H1 (cell line): ENCODE data around the gene LRRC37B. TPM values are rescaled to one million over a fixed set of nuclear protein-coding genes. Genes with fewer than 3 reads are reported as not detected.
"Not testable (repeated sequence)": the region's sequence is repeated elsewhere in the genome, so short reads cannot be mapped to it uniquely, and the experiment has no call there.

Experiments
- CTCF ChIA-PET: fragments of 300-600 bp; sonication (Branson Sonifier 250); formaldehyde crosslinking; loops from one replicate; lab custom pipeline; 2021; ENCODE audit not compliant: partially characterized antibody; lab: Charles Lee
- POLR2A ChIA-PET: fragments of 300-600 bp; sonication (Branson Sonifier 250); formaldehyde crosslinking; loops from one replicate; lab custom pipeline; 2021; ENCODE audit warnings: inconsistent platforms; ENCODE audit not compliant: partially characterized antibody; lab: Charles Lee
- DNase-seq, 2 experiments: peaks; one replicate each; pipeline versions ENCODE4 v3.0.0 to v3.0.0-alpha.2; 2010 to 2022; ENCODE audit warnings: low spot score in 2 of 2, low read depth in 1 of 2, mixed read lengths in 1 of 2
- FAIRE-seq: peaks from 2 replicates; lab custom pipeline; 2011; peaks lifted over from hg19 to GRCh38; lab: Jason Lieb, UNC
- H2AFZ ChIP-seq: 2 replicates; pipeline ENCODE4 v1.8.1; 2012; ENCODE audit warnings: low read length, inconsistent platforms
- H2AK5ac ChIP-seq: 2 replicates; pipeline ENCODE4 v1.6.1; 2013; ENCODE audit warnings: low read depth, low read length
- H2BK120ac ChIP-seq: replicated peaks from 2 replicates; pipeline ENCODE3; 2013; ENCODE audit warnings: low read depth, low read length, inconsistent platforms
- H2BK12ac ChIP-seq: 2 replicates; pipeline ENCODE4 v1.6.1; 2013; ENCODE audit warnings: low read depth, low read length
- H2BK15ac ChIP-seq: 2 replicates; pipeline ENCODE4 v1.6.1; 2013; ENCODE audit warnings: low read length
- H2BK20ac ChIP-seq: 2 replicates; pipeline ENCODE4 v1.6.1; 2013; ENCODE audit warnings: low read length
- H2BK5ac ChIP-seq: 2 replicates; pipeline ENCODE4 v1.6.1; 2013; ENCODE audit warnings: low read depth, low read length
- H3K14ac ChIP-seq: 2 replicates; pipeline ENCODE4 v1.6.1; 2013; ENCODE audit warnings: inconsistent platforms; ENCODE audit not compliant: insufficient read length
- H3K18ac ChIP-seq: 2 replicates; pipeline ENCODE4 v1.6.1; 2013; ENCODE audit warnings: low read length; ENCODE audit errors: extremely low read depth
- H3K23ac ChIP-seq: 2 replicates; pipeline ENCODE4 v1.6.1; 2013; ENCODE audit warnings: inconsistent platforms; ENCODE audit not compliant: insufficient read length
- H3K23me2 ChIP-seq: 2 replicates; pipeline ENCODE4 v1.6.1; 2013; ENCODE audit warnings: low read depth, low read length
- H3K27ac ChIP-seq: 2 replicates; pipeline ENCODE4 v1.6.1; 2011; ENCODE audit warnings: low read depth, low read length, inconsistent platforms
- H3K27me3 ChIP-seq, 4 experiments: replicated peaks in 1 of 4; 1 replicate in 1 of 4; 2 replicates in 3 of 4; pipeline versions ENCODE4 v1.6.1 to v1.8.1; 2011 to 2013; ENCODE audit warnings: low read length in 3 of 4, mild to moderate bottlenecking in 3 of 4, inconsistent platforms in 2 of 4, mixed read lengths in 2 of 4, moderate library complexity in 1 of 4; ENCODE audit not compliant: control insufficient read depth in 3 of 4, insufficient read depth in 3 of 4; ENCODE audit errors: extremely low read depth in 1 of 4
- H3K36me3 ChIP-seq, 4 experiments: 2 replicates each; pipeline versions ENCODE4 v1.6.1 to v1.8.1; 2011 to 2013; ENCODE audit warnings: mild to moderate bottlenecking in 4 of 4, low read length in 3 of 4, moderate library complexity in 2 of 4, control low read depth in 1 of 4, inconsistent platforms in 1 of 4; ENCODE audit not compliant: insufficient read depth in 4 of 4, control insufficient read depth in 2 of 4
- H3K4ac ChIP-seq: replicated peaks from 2 replicates; pipeline ENCODE3; 2013; ENCODE audit warnings: low read length, low read depth, mixed read lengths, inconsistent platforms; ENCODE audit not compliant: insufficient read length
- H3K4me1 ChIP-seq, 4 experiments: replicated peaks in 1 of 4; 1 replicate in 1 of 4; 2 replicates in 3 of 4; pipeline versions ENCODE4 v1.6.1 to v1.8.1; 2011 to 2013; ENCODE audit warnings: low read length in 3 of 4, inconsistent platforms in 2 of 4, mixed read lengths in 1 of 4; ENCODE audit not compliant: insufficient read depth in 4 of 4, control insufficient read depth in 3 of 4
- H3K4me2 ChIP-seq, 2 experiments: 2 replicates each; pipeline versions ENCODE4 v1.6.1 to v1.8.1; 2011 to 2013; ENCODE audit warnings: low read depth in 2 of 2, low read length in 2 of 2, control low read depth in 1 of 2, inconsistent platforms in 1 of 2, mild to moderate bottlenecking in 1 of 2; ENCODE audit not compliant: insufficient read depth in 1 of 2
- H3K4me3 ChIP-seq, 4 experiments: fragments of 200-600, 300-600 bp in 1 of 4; sonication (generic), shearing (Covaris generic), sonication (Bioruptor Twin) in 1 of 4; 2 replicates each; pipeline versions ENCODE4 v1.5.1 to v1.8.1; 2011 to 2016; ENCODE audit warnings: low read length in 4 of 4, low read depth in 3 of 4, control low read depth in 2 of 4, inconsistent platforms in 2 of 4, mild to moderate bottlenecking in 2 of 4, mixed read lengths in 1 of 4, moderate library complexity in 1 of 4; ENCODE audit not compliant: insufficient read depth in 2 of 4; ENCODE audit errors: extremely low read depth in 1 of 4
- H3K56ac ChIP-seq: replicated peaks from 2 replicates; pipeline ENCODE3; 2013; ENCODE audit warnings: low read depth, mild to moderate bottlenecking, mixed read lengths, low read length, inconsistent platforms; ENCODE audit not compliant: insufficient read length
- H3K79me1 ChIP-seq: 2 replicates; pipeline ENCODE4 v1.6.1; 2013; ENCODE audit warnings: low read depth, low read length, control low read depth
- H3K79me2 ChIP-seq, 2 experiments: 2 replicates each; pipeline versions ENCODE4 v1.6.1 to v1.8.1; 2012 to 2013; ENCODE audit warnings: low read length in 2 of 2, mild to moderate bottlenecking in 2 of 2, inconsistent platforms in 1 of 2; ENCODE audit not compliant: insufficient read depth in 2 of 2, control insufficient read depth in 1 of 2
- H3K9ac ChIP-seq, 4 experiments: replicated peaks in 1 of 4; 1 replicate in 1 of 4; 2 replicates in 3 of 4; pipeline versions ENCODE4 v1.6.1 to v1.8.1; 2011 to 2013; ENCODE audit warnings: low read depth in 3 of 4, low read length in 3 of 4, control low read depth in 2 of 4, mild to moderate bottlenecking in 2 of 4, moderate library complexity in 2 of 4, inconsistent platforms in 1 of 4; ENCODE audit errors: extremely low read depth in 1 of 4
- H3K9me3 ChIP-seq, 2 experiments: 2 replicates each; pipeline versions ENCODE4 v1.6.1 to v1.8.1; 2012 to 2013; ENCODE audit warnings: mild to moderate bottlenecking in 2 of 2, moderate library complexity in 2 of 2, control low read depth in 1 of 2, inconsistent platforms in 1 of 2, low read depth in 1 of 2, low read length in 1 of 2, mixed read lengths in 1 of 2; ENCODE audit not compliant: insufficient read depth in 2 of 2
- H4K20me1 ChIP-seq, 2 experiments: replicated peaks in 1 of 2; 2 replicates each; pipeline versions ENCODE3 to v1.8.1; 2011 to 2013; ENCODE audit warnings: inconsistent platforms in 2 of 2, low read length in 2 of 2, mild to moderate bottlenecking in 1 of 2; ENCODE audit not compliant: insufficient read depth in 2 of 2, control insufficient read depth in 1 of 2
- H4K5ac ChIP-seq: 2 replicates; pipeline ENCODE4 v1.6.1; 2013; ENCODE audit warnings: low read length, low read depth, mixed read lengths, inconsistent platforms; ENCODE audit not compliant: insufficient read length
- H4K8ac ChIP-seq: 2 replicates; pipeline ENCODE4 v1.8.0; 2013; ENCODE audit warnings: mild to moderate bottlenecking, moderate library complexity, low read length, inconsistent platforms; ENCODE audit not compliant: insufficient read depth; ENCODE audit errors: extremely low read depth
- H4K91ac ChIP-seq: replicated peaks from 2 replicates; pipeline ENCODE3; 2013; ENCODE audit warnings: low read length, mixed read lengths, inconsistent platforms; ENCODE audit not compliant: insufficient read length
- WGBS, 2 experiments: shearing (Covaris generic) in 1 of 2; methylation state at CpG; one replicate each; pipeline versions ENCODE4 v1.1.6 to v1.1.7; 2013 to 2015; ENCODE audit warnings: low lambda C conversion rate in 2 of 2, mixed read lengths in 2 of 2, inconsistent platforms in 1 of 2, low coverage in 1 of 2, missing lambda C conversion rate in 1 of 2; ENCODE audit not compliant: insufficient replicate concordance in 2 of 2, insufficient coverage in 1 of 2, insufficient read length in 1 of 2; ENCODE audit errors: extremely low coverage in 1 of 2, missing lambda C conversion rate in 1 of 2; 5-methylcytosine and 5-hydroxymethylcytosine counted together
- polyA plus RNA-seq, 7 experiments: library from polyadenylated mRNA; depleted of rRNA in 3 of 7; stranded (reverse) in 5 of 7; unstranded in 2 of 7; fragments of >200 nt in 5 of 7; fragments of 200-250 nt in 2 of 7; gene quantifications; 1 replicate in 5 of 7; 2 replicates in 1 of 7; 4 replicates in 1 of 7; pipeline versions ENCODE4 v1.2.1 to v1.2.3, GENCODE V29; 2011 to 2013; ENCODE audit warnings: missing spikeins in 2 of 7, mixed read lengths in 2 of 7
- total RNA-seq: library from RNA; stranded (reverse); fragmentation: NEBNext Ultra II Directional; extraction: Animal tissue kit (Norgen Biotek cat#: 25700); gene quantifications from 2 replicates; pipeline ENCODE4 v1.2.1, GENCODE V29; 2021

LRRC37B gene
- total and polyA plus RNA-seq, 2 of the 8 experiments (the other 6 are each of a cell fraction or from before 2014, with no cell fraction given), result 16.0 to 19.0 TPM

DNA sequence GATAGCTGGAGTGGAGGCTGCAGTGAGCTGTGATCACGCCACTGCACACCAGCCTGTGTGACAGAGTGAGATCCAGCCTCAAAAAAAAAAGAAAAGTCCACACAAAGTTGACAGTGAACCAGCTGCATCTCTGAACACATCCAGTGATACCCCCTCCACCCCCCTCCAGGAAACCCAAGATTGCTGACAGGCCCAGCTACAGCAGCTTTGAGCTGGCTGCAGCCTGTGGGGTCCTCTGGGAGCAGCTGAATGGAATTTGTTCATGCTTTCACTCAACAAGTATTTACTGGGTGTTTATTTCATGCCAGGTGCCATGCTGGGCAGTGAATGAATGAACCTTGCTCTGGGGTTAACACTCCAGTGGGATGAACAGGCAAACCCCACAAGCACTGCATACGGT lies 56.9 kb downstream of the LRRC37B start:
- H3K14ac ChIP-seq, H4K5ac ChIP-seq, H2AK5ac ChIP-seq, H3K4ac ChIP-seq, H3K27me3 ChIP-seq, POLR2A ChIA-PET, H3K4me3 ChIP-seq, H3K27ac ChIP-seq, H3K4me2 ChIP-seq, H4K20me1 ChIP-seq, H2BK20ac ChIP-seq, H2BK120ac ChIP-seq, H3K18ac ChIP-seq, H4K91ac ChIP-seq, H3K9ac ChIP-seq, DNase-seq, H2BK15ac ChIP-seq, H3K23ac ChIP-seq, CTCF ChIA-PET, H3K9me3 ChIP-seq, H2AFZ ChIP-seq, H3K36me3 ChIP-seq, FAIRE-seq, H4K8ac ChIP-seq, H3K79me2 ChIP-seq, H3K4me1 ChIP-seq, H2BK12ac ChIP-seq, H3K79me1 ChIP-seq, H3K23me2 ChIP-seq, H2BK5ac ChIP-seq, H3K56ac ChIP-seq: not testable (repeated sequence)
- 82% methylated on average over 1 of the region's 2 CpGs; no CpG with 5 or more reads in 1 of the 2 experiments for WGBS, 2 experiments

DNA sequence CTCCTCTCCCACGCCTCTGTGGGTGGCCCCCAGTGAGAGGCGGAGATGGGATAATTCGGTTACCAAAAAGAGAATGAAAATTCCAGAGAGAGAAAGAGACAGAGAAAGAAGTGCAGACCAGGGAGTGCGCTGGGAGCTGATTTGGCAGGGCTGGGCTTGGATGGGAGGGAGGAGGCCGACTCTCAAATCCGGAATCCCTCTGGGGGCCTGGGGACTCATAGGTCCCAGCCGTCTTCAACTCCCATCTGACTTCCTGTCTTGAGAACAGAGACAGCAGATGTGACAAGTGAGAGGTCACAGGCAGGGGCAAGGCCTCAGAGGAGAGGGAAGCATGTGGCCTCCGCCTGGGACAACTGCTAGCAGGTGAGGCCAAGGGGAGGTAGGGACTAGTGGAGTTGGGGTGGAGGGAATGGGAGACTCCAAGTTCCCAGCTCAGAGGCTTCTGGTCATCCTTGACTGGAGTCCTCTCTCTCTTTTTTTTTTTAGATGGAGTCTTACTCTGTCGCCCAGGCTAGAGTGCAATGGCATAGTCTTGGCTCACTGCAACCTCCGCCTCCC lies 59.0 kb downstream of the LRRC37B start:
- H3K9me3 ChIP-seq, H3K23ac ChIP-seq, H3K27me3 ChIP-seq, POLR2A ChIA-PET, H4K8ac ChIP-seq, H3K18ac ChIP-seq, FAIRE-seq, H2BK120ac ChIP-seq, H3K27ac ChIP-seq, H2AFZ ChIP-seq, H3K4me2 ChIP-seq, H2BK20ac ChIP-seq, H3K14ac ChIP-seq, H4K91ac ChIP-seq, H4K5ac ChIP-seq, H3K79me1 ChIP-seq, H2AK5ac ChIP-seq, H2BK5ac ChIP-seq, H3K23me2 ChIP-seq, H3K79me2 ChIP-seq, H4K20me1 ChIP-seq, DNase-seq, H3K4ac ChIP-seq, H3K36me3 ChIP-seq, H3K4me3 ChIP-seq, H3K4me1 ChIP-seq, H2BK15ac ChIP-seq, H3K9ac ChIP-seq, H3K56ac ChIP-seq, H2BK12ac ChIP-seq: not testable (repeated sequence)
- CTCF ChIA-PET, result interaction anchor here (0.6 kb wide), 1 partner anchor 651 kb away, joined by 3 read pairs; no protein-coding TSS in a partner anchor
- 91% methylated on average over 4 of the region's 10 CpGs; no CpG with 5 or more reads in 1 of the 2 experiments for WGBS, 2 experiments
